ENCODE results near the gene MRPS27.

The MRPS27 gene

GRCh38 chr5:72352616-72353015 is 32.6 kb upstream of the MRPS27 start:
- no peaks in the 10 kb centered on the region for H3K27me3 ChIP-seq (ENCODE audit: insufficient read depth, poor library complexity, severe bottlenecking)
- DNase-seq (ENCODE audit: low read depth in 1 of 2, low spot score in 1 of 2): no peak
- H3K27ac ChIP-seq (replicated peaks): no peak overlapping the region
- H3K4me3 ChIP-seq (replicated peaks; ENCODE audit: insufficient read depth, low read length): no peak overlapping the region
- TF ChIP-seq REST (IDR thresholded peaks at IDR 0.05; ENCODE audit: insufficient replicate concordance, low read depth): no peak
- TF ChIP-seq GABPA (IDR thresholded peaks at IDR 0.05; ENCODE audit: low read depth): no peak
- no peak for TF ChIP-seq POLR2AphosphoS5 (IDR thresholded peaks at IDR 0.05; ENCODE audit: low read depth)
- TF ChIP-seq, protein P1, sequence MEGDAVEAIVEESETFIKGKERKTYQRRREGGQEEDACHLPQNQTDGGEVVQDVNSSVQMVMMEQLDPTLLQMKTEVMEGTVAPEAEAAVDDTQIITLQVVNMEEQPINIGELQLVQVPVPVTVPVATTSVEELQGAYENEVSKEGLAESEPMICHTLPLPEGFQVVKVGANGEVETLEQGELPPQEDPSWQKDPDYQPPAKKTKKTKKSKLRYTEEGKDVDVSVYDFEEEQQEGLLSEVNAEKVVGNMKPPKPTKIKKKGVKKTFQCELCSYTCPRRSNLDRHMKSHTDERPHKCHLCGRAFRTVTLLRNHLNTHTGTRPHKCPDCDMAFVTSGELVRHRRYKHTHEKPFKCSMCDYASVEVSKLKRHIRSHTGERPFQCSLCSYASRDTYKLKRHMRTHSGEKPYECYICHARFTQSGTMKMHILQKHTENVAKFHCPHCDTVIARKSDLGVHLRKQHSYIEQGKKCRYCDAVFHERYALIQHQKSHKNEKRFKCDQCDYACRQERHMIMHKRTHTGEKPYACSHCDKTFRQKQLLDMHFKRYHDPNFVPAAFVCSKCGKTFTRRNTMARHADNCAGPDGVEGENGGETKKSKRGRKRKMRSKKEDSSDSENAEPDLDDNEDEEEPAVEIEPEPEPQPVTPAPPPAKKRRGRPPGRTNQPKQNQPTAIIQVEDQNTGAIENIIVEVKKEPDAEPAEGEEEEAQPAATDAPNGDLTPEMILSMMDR (IDR thresholded peaks at IDR 0.05; ENCODE audit: insufficient read depth, low read length): no peak
- no peak for TF ChIP-seq SPI1 (IDR thresholded peaks at IDR 0.05; ENCODE audit: borderline replicate concordance, low read depth)

DNA sequence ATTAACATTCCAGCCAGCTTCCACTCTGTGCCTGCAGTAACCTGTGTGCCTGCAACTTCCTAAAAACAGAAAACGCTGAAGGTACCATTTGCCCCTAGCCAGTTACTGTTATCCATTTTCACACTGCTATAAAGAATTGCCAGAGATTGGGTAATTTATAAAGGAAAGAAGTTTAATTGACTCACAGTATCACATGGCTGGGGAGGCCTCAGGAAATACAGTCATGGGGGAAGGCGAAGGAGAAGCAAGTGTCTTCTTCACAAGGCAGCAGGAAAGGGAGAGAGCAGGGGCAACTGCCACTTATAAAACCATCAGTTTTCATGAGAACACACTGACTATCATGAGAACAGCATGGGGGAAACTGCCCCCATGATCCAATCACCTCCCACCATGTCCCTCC is 31.3 kb upstream of the MRPS27 start:
- no peak for DNase-seq (ENCODE audit: low read depth in 1 of 2, low spot score in 1 of 2)
- no peak overlapping the region for H3K4me3 ChIP-seq (replicated peaks; ENCODE audit: insufficient read depth, low read length)
- no peaks in the 10 kb centered on the region for H3K27me3 ChIP-seq (ENCODE audit: insufficient read depth, poor library complexity, severe bottlenecking)
- TF ChIP-seq GABPA (IDR thresholded peaks at IDR 0.05; ENCODE audit: low read depth) (no peak), POLR2AphosphoS5 (IDR thresholded peaks at IDR 0.05; ENCODE audit: low read depth) (no peak), REST (IDR thresholded peaks at IDR 0.05; ENCODE audit: insufficient replicate concordance, low read depth) (no peak), SPI1 (IDR thresholded peaks at IDR 0.05; ENCODE audit: borderline replicate concordance, low read depth) (no peak)
- TF ChIP-seq, protein P1 (IDR thresholded peaks at IDR 0.05; ENCODE audit: insufficient read depth, low read length): no peak
- H3K27ac ChIP-seq (replicated peaks): no peak overlapping the region

GRCh38 chr5:72347801-72348308 is 27.8 kb upstream of the MRPS27 start:
- DNase-seq (ENCODE audit: low read depth in 1 of 2, low spot score in 1 of 2): no peak
- Histone ChIP-seq H3K27me3 (ENCODE audit: insufficient read depth, poor library complexity, severe bottlenecking) (no peaks in the 10 kb centered on the region), H3K4me3 (replicated peaks; ENCODE audit: insufficient read depth, low read length) (no peak overlapping the region), H3K27ac (replicated peaks) (no peak overlapping the region)
- TF ChIP-seq, protein P1 (IDR thresholded peaks at IDR 0.05; ENCODE audit: insufficient read depth, low read length): no peak
- TF ChIP-seq SPI1 (IDR thresholded peaks at IDR 0.05; ENCODE audit: borderline replicate concordance, low read depth) (no peak), POLR2AphosphoS5 (IDR thresholded peaks at IDR 0.05; ENCODE audit: low read depth) (no peak), REST (IDR thresholded peaks at IDR 0.05; ENCODE audit: insufficient replicate concordance, low read depth) (no peak), GABPA (IDR thresholded peaks at IDR 0.05; ENCODE audit: low read depth) (no peak)
